SK-N-SH (cell line): ENCODE results near the gene IFNL1.

Experiments used
- CHD2 ChIP-seq: fragments of 150-350 bp; IDR thresholded peaks from 2 replicates; pipeline ENCODE4 v1.6.1; 2018; ENCODE audit warnings: low read length; ENCODE audit not compliant: partially characterized antibody
- ELF1 ChIP-seq: IDR thresholded peaks from 2 replicates; pipeline ENCODE4 v1.4.0; 2012
- GATA2 ChIP-seq: sonication (generic); formaldehyde crosslinking; IDR thresholded peaks from 2 replicates; pipeline ENCODE4 v1.5.0; 2020; ENCODE audit warnings: mild to moderate bottlenecking, missing genetic modification reagents
- POLR2AphosphoS5 ChIP-seq: IDR thresholded peaks from 2 replicates; pipeline ENCODE4 v1.6.1; 2012; ENCODE audit warnings: low read depth, low read length
- RCOR1 ChIP-seq: fragments of 150-350 bp; IDR thresholded peaks from 2 replicates; pipeline ENCODE4 v1.6.1; 2017; ENCODE audit warnings: antibody characterized with exemption, low read length
- RFX5 ChIP-seq: IDR thresholded peaks from 2 replicates; pipeline ENCODE4 v1.6.1; 2012; ENCODE audit warnings: mild to moderate bottlenecking, improper control_type of control experiment, low read length
- SIN3A ChIP-seq: IDR thresholded peaks from 2 replicates; pipeline ENCODE4 v1.6.1; 2012; ENCODE audit warnings: low read depth, mild to moderate bottlenecking, low read length, moderate library complexity, borderline replicate concordance
- SMC3 ChIP-seq: IDR thresholded peaks from 2 replicates; pipeline ENCODE4 v1.6.1; 2012; ENCODE audit warnings: low read depth, low read length, improper control_type of control experiment
- TF ChIP-seq, protein P1 (sequence below): fragments of 150-350 bp; IDR thresholded peaks from 2 replicates; pipeline ENCODE4 v1.6.1; 2017; ENCODE audit warnings: antibody characterized with exemption, low read length, low read depth, borderline replicate concordance
- TF ChIP-seq, protein P2 (sequence below): fragments of 200-600 bp; sonication (generic); IDR thresholded peaks from 2 replicates; pipeline ENCODE4 v1.6.1; 2017; ENCODE audit warnings: antibody characterized with exemption, mild to moderate bottlenecking, moderate library complexity
- TF ChIP-seq, protein P3 (sequence below): IDR thresholded peaks from 2 replicates; pipeline ENCODE4 v1.6.1; 2012; ENCODE audit warnings: mild to moderate bottlenecking, low read depth, low read length, moderate library complexity
- TF ChIP-seq, protein P4 (sequence below): IDR thresholded peaks from 2 replicates; pipeline ENCODE4; 2012
- TF ChIP-seq, protein P5 (sequence below): IDR thresholded peaks from 2 replicates; pipeline ENCODE4 v1.4.0; 2012; ENCODE audit warnings: low read depth, borderline replicate concordance

DNA sequence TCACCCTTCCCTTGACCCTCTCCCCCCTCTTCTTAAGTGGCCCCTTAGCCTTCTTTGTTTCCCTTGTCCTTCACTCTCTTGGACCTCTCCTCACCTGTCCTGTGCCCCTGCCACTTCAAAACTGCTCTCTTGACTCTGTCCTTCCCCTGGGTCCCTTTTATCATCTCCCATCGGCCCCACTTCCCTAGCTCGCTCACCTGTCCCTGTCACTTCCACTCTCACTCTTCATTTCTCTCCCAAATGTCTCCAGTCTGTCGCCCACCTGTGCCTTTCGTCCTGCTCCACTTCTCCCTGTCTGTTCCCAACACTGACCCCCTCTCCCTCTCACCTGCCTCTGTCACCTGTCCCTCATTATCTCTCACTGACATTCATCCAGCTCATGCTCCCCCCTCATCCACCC lies 699 bp downstream of the IFNL1 start:
- TF ChIP-seq, protein P1, sequence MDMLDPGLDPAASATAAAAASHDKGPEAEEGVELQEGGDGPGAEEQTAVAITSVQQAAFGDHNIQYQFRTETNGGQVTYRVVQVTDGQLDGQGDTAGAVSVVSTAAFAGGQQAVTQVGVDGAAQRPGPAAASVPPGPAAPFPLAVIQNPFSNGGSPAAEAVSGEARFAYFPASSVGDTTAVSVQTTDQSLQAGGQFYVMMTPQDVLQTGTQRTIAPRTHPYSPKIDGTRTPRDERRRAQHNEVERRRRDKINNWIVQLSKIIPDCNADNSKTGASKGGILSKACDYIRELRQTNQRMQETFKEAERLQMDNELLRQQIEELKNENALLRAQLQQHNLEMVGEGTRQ = no peak
- TF ChIP-seq POLR2AphosphoS5 (no peak), GATA2 (CRISPR knock-in tag) (no peak), SMC3 (no peak), SIN3A (no peak), RFX5 (no peak), RCOR1 (no peak), CHD2 (no peak), ELF1 (no peak)
- TF ChIP-seq, protein P2, sequence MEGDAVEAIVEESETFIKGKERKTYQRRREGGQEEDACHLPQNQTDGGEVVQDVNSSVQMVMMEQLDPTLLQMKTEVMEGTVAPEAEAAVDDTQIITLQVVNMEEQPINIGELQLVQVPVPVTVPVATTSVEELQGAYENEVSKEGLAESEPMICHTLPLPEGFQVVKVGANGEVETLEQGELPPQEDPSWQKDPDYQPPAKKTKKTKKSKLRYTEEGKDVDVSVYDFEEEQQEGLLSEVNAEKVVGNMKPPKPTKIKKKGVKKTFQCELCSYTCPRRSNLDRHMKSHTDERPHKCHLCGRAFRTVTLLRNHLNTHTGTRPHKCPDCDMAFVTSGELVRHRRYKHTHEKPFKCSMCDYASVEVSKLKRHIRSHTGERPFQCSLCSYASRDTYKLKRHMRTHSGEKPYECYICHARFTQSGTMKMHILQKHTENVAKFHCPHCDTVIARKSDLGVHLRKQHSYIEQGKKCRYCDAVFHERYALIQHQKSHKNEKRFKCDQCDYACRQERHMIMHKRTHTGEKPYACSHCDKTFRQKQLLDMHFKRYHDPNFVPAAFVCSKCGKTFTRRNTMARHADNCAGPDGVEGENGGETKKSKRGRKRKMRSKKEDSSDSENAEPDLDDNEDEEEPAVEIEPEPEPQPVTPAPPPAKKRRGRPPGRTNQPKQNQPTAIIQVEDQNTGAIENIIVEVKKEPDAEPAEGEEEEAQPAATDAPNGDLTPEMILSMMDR = no peak
- TF ChIP-seq, protein P3, sequence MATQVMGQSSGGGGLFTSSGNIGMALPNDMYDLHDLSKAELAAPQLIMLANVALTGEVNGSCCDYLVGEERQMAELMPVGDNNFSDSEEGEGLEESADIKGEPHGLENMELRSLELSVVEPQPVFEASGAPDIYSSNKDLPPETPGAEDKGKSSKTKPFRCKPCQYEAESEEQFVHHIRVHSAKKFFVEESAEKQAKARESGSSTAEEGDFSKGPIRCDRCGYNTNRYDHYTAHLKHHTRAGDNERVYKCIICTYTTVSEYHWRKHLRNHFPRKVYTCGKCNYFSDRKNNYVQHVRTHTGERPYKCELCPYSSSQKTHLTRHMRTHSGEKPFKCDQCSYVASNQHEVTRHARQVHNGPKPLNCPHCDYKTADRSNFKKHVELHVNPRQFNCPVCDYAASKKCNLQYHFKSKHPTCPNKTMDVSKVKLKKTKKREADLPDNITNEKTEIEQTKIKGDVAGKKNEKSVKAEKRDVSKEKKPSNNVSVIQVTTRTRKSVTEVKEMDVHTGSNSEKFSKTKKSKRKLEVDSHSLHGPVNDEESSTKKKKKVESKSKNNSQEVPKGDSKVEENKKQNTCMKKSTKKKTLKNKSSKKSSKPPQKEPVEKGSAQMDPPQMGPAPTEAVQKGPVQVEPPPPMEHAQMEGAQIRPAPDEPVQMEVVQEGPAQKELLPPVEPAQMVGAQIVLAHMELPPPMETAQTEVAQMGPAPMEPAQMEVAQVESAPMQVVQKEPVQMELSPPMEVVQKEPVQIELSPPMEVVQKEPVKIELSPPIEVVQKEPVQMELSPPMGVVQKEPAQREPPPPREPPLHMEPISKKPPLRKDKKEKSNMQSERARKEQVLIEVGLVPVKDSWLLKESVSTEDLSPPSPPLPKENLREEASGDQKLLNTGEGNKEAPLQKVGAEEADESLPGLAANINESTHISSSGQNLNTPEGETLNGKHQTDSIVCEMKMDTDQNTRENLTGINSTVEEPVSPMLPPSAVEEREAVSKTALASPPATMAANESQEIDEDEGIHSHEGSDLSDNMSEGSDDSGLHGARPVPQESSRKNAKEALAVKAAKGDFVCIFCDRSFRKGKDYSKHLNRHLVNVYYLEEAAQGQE = no peak
- TF ChIP-seq, protein P4, sequence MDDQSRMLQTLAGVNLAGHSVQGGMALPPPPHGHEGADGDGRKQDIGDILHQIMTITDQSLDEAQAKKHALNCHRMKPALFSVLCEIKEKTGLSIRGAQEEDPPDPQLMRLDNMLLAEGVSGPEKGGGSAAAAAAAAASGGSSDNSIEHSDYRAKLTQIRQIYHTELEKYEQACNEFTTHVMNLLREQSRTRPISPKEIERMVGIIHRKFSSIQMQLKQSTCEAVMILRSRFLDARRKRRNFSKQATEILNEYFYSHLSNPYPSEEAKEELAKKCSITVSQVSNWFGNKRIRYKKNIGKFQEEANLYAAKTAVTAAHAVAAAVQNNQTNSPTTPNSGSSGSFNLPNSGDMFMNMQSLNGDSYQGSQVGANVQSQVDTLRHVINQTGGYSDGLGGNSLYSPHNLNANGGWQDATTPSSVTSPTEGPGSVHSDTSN = no peak
- TF ChIP-seq, protein P5, sequence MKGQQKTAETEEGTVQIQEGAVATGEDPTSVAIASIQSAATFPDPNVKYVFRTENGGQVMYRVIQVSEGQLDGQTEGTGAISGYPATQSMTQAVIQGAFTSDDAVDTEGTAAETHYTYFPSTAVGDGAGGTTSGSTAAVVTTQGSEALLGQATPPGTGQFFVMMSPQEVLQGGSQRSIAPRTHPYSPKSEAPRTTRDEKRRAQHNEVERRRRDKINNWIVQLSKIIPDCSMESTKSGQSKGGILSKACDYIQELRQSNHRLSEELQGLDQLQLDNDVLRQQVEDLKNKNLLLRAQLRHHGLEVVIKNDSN = no peak
